Measurements from ENCODE around the gene RIN3. TPM values are rescaled to one million over a fixed set of nuclear protein-coding genes. Genes with fewer than 3 reads are reported as not detected.
A peak's percentile ranks its signal among the peaks of the same experiment; 100 is the strongest.

RIN3 gene
- polyA plus RNA-seq, 4 donors: 1.8 to 18.9 (median 12.1) TPM

DNA sequence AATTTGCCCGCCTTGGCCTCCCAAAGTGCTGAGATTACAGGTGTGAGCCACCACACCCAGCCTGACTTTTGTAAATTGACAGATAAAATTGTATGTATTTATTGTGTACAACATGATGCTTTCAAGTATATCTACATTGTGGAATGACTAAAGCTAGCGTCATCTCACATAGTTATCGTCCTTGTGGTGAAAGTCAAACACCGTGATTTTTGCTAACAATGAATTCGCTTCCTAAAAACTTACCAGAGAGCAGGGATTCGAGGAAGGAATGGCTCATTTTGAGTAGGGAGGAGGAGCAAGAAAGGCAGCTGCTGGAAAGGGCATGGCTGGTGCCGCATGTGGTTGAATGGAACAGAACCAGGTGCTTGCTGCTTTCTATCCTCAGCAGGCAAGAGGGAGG lies 149.5 kb downstream of the RIN3 start:
- Histone ChIP-seq H3K27me3 (ENCODE audit: control insufficient read depth in 3 of 3, insufficient read depth in 3 of 3, low read length in 3 of 3) (no peaks in the 10 kb centered on the region), H3K4me3 (ENCODE audit: low read depth in 1 of 3, low read length in 3 of 3) (no peak overlapping the region), H3K4me1 (ENCODE audit: control insufficient read depth in 3 of 3, insufficient read depth in 2 of 3, low read depth in 1 of 3, low read length in 2 of 3) (no peaks in the 10 kb centered on the region), H3K36me3 (ENCODE audit: control insufficient read depth in 3 of 3, insufficient read depth in 2 of 3, low read depth in 1 of 3, low read length in 3 of 3) (peaks cover 0 to 60% (median 15%) of the 10 kb centered on the region in 3 donors), H3K27ac (ENCODE audit: low read depth in 1 of 3, low read length in 2 of 3) (no peak overlapping the region), H3K9me3 (ENCODE audit: control insufficient read depth in 2 of 2, insufficient read depth in 1 of 2, low read depth in 1 of 2, low read length in 1 of 2) (no peaks in the 10 kb centered on the region)
- DNase-seq (no peak), FAIRE-seq (no peak)
- WGBS, 3 donors: 93 to 95% (median 93%) methylated on average over 7 of the region's 7 CpGs

DNA sequence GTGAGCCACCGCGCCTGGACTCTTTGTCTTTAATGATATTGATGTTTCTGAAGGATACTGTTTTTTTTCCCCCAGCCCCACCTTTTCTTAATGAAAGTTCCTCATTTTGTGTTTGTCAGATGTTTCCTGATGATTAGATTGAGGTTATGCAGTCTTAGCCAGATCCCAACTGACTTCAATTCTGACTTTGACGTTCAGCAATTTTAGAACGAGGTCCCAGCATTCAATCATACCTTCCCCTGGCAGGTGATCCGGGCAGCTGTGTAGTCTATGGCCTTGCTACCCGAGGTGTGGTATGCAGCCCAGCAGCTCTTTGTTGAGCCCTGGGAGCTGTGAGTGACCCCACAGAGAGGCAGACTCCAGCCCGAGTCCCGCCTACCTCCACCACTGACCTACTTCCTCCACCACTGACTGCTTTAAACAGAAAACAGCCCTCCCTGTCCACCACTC lies 152.1 kb downstream of the RIN3 start:
- no peak for DNase-seq
- no peaks in the 10 kb centered on the region for H3K9me3 ChIP-seq (ENCODE audit: control insufficient read depth in 2 of 2, insufficient read depth in 1 of 2, low read depth in 1 of 2, low read length in 1 of 2)
- no peaks in the 10 kb centered on the region for H3K4me1 ChIP-seq (ENCODE audit: control insufficient read depth in 3 of 3, insufficient read depth in 2 of 3, low read depth in 1 of 3, low read length in 2 of 3)
- 59 to 82% (median 78%) methylated on average over 8 of the region's 8 CpGs for WGBS, 3 donors
- peaks cover 0 to 52% (median 13%) of the 10 kb centered on the region in 3 donors for H3K36me3 ChIP-seq (ENCODE audit: control insufficient read depth in 3 of 3, insufficient read depth in 2 of 3, low read depth in 1 of 3, low read length in 3 of 3)
- H3K4me3 ChIP-seq (ENCODE audit: low read depth in 1 of 3, low read length in 3 of 3): no peak overlapping the region
- H3K27ac ChIP-seq (ENCODE audit: low read depth in 1 of 3, low read length in 2 of 3): peak overlapping the region in 1 of 3 donors; percentile 2
- FAIRE-seq: no peak
- H3K27me3 ChIP-seq (ENCODE audit: control insufficient read depth in 3 of 3, insufficient read depth in 3 of 3, low read length in 3 of 3): no peaks in the 10 kb centered on the region

DNA sequence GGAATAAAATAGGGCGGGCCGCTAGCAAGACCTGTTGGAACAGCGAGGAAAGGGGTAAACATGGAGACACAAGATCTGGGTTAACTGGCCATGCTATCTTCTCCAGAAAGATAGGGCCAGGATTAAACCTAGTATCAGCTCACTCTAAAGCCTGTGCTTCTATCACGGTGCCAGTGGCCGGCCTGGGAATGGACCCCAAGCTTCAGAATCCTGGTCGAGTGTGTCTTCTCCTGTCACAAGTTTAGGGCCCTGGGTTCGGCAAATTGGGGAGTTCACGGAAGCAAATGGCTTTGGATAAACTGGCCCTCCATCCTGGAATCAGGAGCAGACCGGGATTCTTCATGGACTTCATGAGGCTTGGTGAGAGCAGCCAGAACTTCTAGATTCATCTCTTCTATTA lies 152.7 kb downstream of the RIN3 start:
- H3K27ac ChIP-seq (ENCODE audit: low read depth in 1 of 3, low read length in 2 of 3): no peak overlapping the region
- FAIRE-seq: no peak
- no peaks in the 10 kb centered on the region for H3K9me3 ChIP-seq (ENCODE audit: control insufficient read depth in 2 of 2, insufficient read depth in 1 of 2, low read depth in 1 of 2, low read length in 1 of 2)
- H3K4me3 ChIP-seq (ENCODE audit: low read depth in 1 of 3, low read length in 3 of 3): no peak overlapping the region
- no peak for DNase-seq
- WGBS, 3 donors: 95 to 96% (median 95%) methylated on average over 9 of the region's 9 CpGs
- H3K4me1 ChIP-seq (ENCODE audit: control insufficient read depth in 3 of 3, insufficient read depth in 2 of 3, low read depth in 1 of 3, low read length in 2 of 3): no peaks in the 10 kb centered on the region
- no peaks in the 10 kb centered on the region for H3K27me3 ChIP-seq (ENCODE audit: control insufficient read depth in 3 of 3, insufficient read depth in 3 of 3, low read length in 3 of 3)
- H3K36me3 ChIP-seq (ENCODE audit: control insufficient read depth in 3 of 3, insufficient read depth in 2 of 3, low read depth in 1 of 3, low read length in 3 of 3): peaks cover 0 to 50% (median 13%) of the 10 kb centered on the region in 3 donors

DNA sequence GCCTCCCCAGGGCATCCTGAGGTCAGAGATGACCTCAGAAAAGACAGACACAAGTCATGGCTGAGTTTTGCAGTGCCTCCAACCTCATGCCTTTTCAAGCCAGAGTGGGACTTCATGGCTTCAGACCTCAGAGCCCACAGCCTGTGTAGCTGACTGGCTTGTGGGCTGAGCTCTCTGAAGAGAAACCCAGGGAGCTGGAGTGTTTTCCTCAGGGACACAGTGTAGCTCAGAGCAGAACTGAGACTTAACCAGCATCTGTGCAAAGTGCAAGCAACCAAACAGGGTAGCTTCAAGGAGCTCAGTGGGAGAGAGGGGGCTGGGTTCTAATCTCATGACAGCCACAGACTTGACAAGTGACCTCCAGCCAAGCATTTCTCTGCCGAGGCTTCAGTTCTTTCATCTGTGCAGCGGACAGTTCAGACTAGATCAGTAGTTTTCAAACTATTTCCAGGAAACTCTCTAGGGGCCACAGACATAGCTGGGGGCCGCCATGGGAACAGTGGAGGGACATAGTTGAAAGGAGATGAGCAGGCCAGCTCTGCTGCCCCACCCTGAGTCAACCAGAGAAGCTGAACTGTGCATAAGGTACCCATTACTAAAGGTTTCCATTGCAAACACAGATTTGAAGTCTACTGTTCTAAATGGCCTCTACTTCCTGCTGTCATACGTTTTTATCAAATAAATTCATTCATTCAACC lies 154.8 kb downstream of the RIN3 start:
- DNase-seq: no peak
- 70 to 83% (median 78%) methylated on average over 4 of the region's 4 CpGs for WGBS, 3 donors
- Histone ChIP-seq H3K4me3 (ENCODE audit: low read depth in 1 of 3, low read length in 3 of 3) (no peak overlapping the region), H3K9me3 (ENCODE audit: control insufficient read depth in 2 of 2, insufficient read depth in 1 of 2, low read depth in 1 of 2, low read length in 1 of 2) (no peaks in the 10 kb centered on the region), H3K27ac (ENCODE audit: low read depth in 1 of 3, low read length in 2 of 3) (no peak overlapping the region), H3K27me3 (ENCODE audit: control insufficient read depth in 3 of 3, insufficient read depth in 3 of 3, low read length in 3 of 3) (no peaks in the 10 kb centered on the region), H3K4me1 (ENCODE audit: control insufficient read depth in 3 of 3, insufficient read depth in 2 of 3, low read depth in 1 of 3, low read length in 2 of 3) (no peaks in the 10 kb centered on the region), H3K36me3 (ENCODE audit: control insufficient read depth in 3 of 3, insufficient read depth in 2 of 3, low read depth in 1 of 3, low read length in 3 of 3) (peaks cover 3 to 44% (median 18%) of the 10 kb centered on the region in 3 donors)
- no peak for FAIRE-seq

DNA sequence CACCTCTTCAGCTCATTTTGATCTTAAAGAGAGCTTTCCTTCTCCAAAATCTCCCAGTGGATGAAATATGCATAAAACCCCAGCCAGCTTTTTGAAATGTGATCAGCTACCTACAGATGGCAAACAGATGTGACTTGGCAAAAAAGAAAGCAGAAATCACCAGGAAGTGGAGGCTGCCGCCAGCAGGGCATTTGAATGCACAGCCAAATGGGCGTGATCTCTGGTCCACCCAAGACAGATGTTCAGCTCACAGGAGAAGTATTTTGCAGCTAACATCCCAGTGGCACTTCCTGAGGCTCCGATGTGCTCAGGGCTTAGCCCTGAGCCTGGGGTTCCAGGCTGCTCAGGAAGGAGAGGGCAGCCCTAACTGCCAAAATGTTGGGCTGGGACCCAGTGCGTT lies 156.6 kb downstream of the RIN3 start:
- WGBS, 3 donors: 57 to 75% (median 73%) methylated on average over 4 of the region's 4 CpGs

DNA sequence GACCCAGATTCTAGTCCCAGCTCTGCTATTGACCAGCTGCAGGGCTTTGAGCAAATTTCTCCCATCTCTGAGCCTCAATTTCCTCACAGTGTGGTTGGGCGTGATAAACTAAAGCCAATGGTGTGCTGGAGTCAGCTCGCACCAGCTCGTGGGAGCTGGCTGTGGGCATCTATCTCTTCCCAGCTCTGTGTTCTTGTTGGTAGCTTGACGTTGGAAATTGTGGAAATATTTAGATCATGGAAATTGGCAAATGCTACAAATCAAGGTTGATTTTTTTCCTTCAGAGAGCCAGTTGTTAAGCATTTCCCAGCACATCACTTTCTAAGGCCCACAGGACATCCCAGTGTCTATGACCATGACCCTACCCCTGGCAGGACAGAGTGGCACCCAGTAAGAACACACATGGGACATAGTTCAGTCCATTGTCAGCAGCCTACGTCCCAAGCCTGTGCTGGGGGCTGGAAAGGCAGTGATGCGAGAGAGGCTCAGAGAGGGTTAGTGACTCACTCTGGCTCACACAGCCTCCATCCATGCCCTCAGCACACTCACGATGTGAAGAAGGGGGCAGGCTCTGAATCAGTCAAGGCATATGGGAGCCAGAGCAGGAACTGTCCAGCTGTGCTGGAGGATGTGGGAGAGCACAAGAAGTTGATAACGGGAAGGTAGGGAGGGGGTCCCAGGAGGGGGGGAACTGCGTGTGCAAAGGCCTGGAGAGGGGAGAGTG lies 157.2 kb downstream of the RIN3 start:
- DNase-seq (no peak), FAIRE-seq (no peak)
- Histone ChIP-seq H3K4me3 (ENCODE audit: low read depth in 1 of 3, low read length in 3 of 3) (no peak overlapping the region), H3K36me3 (ENCODE audit: control insufficient read depth in 3 of 3, insufficient read depth in 2 of 3, low read depth in 1 of 3, low read length in 3 of 3) (peaks cover 3 to 44% (median 18%) of the 10 kb centered on the region in 3 donors), H3K27me3 (ENCODE audit: control insufficient read depth in 3 of 3, insufficient read depth in 3 of 3, low read length in 3 of 3) (no peaks in the 10 kb centered on the region), H3K9me3 (ENCODE audit: control insufficient read depth in 2 of 2, insufficient read depth in 1 of 2, low read depth in 1 of 2, low read length in 1 of 2) (no peaks in the 10 kb centered on the region), H3K27ac (ENCODE audit: low read depth in 1 of 3, low read length in 2 of 3) (no peak overlapping the region), H3K4me1 (ENCODE audit: control insufficient read depth in 3 of 3, insufficient read depth in 2 of 3, low read depth in 1 of 3, low read length in 2 of 3) (no peaks in the 10 kb centered on the region)
- WGBS, 3 donors: 81 to 92% (median 91%) methylated on average over 9 of the region's 9 CpGs

More for the DNA sequence above, 156.6 kb downstream of the RIN3 start:
- peaks cover 3 to 41% (median 18%) of the 10 kb centered on the region in 3 donors for H3K36me3 ChIP-seq (ENCODE audit: control insufficient read depth in 3 of 3, insufficient read depth in 2 of 3, low read depth in 1 of 3, low read length in 3 of 3)
- FAIRE-seq: no peak
- no peaks in the 10 kb centered on the region for H3K4me1 ChIP-seq (ENCODE audit: control insufficient read depth in 3 of 3, insufficient read depth in 2 of 3, low read depth in 1 of 3, low read length in 2 of 3)
- H3K27ac ChIP-seq (ENCODE audit: low read depth in 1 of 3, low read length in 2 of 3): no peak overlapping the region
- no peak overlapping the region for H3K4me3 ChIP-seq (ENCODE audit: low read depth in 1 of 3, low read length in 3 of 3)
- no peaks in the 10 kb centered on the region for H3K27me3 ChIP-seq (ENCODE audit: control insufficient read depth in 3 of 3, insufficient read depth in 3 of 3, low read length in 3 of 3)
- peak in 1 of 2 donors; percentile 25 for DNase-seq
- H3K9me3 ChIP-seq (ENCODE audit: control insufficient read depth in 2 of 2, insufficient read depth in 1 of 2, low read depth in 1 of 2, low read length in 1 of 2): no peaks in the 10 kb centered on the region

DNA sequence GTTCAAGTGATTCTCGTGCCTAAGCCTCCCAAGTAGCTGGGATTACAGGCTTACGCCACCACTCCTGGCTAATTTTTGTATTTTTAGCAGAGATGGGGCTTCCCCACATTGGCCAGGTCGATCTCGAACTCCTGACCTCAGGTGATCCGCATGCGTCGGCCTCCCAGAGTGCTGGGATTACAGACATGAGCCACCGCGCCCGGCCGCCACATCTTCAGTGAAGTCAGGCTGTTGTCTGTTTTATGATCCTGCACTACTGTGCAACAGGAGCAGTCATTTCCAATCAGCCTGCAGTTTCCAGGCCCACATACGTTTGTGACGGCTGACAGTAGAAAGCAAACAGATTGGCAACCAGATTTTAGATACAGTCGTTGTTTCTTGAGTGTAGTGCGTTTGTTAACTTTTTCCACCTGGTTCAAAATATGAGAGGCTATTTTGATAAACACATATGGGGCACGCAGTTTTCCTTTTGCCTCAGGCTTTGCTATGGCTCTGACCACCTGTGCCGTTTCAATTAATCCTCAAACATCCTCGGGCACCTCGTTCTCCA lies 160.1 kb downstream of the RIN3 start:
- Histone ChIP-seq H3K27ac (ENCODE audit: low read depth in 1 of 3, low read length in 2 of 3) (no peak overlapping the region), H3K4me3 (ENCODE audit: low read depth in 1 of 3, low read length in 3 of 3) (no peak overlapping the region), H3K36me3 (ENCODE audit: control insufficient read depth in 3 of 3, insufficient read depth in 2 of 3, low read depth in 1 of 3, low read length in 3 of 3) (peaks cover 3 to 46% (median 15%) of the 10 kb centered on the region in 3 donors), H3K27me3 (ENCODE audit: control insufficient read depth in 3 of 3, insufficient read depth in 3 of 3, low read length in 3 of 3) (no peaks in the 10 kb centered on the region), H3K4me1 (ENCODE audit: control insufficient read depth in 3 of 3, insufficient read depth in 2 of 3, low read depth in 1 of 3, low read length in 2 of 3) (no peaks in the 10 kb centered on the region), H3K9me3 (ENCODE audit: control insufficient read depth in 2 of 2, insufficient read depth in 1 of 2, low read depth in 1 of 2, low read length in 1 of 2) (no peaks in the 10 kb centered on the region)
- FAIRE-seq (no peak), DNase-seq (no peak)
- WGBS, 3 donors: 82 to 91% (median 89%) methylated on average over 19 of the region's 19 CpGs

DNA sequence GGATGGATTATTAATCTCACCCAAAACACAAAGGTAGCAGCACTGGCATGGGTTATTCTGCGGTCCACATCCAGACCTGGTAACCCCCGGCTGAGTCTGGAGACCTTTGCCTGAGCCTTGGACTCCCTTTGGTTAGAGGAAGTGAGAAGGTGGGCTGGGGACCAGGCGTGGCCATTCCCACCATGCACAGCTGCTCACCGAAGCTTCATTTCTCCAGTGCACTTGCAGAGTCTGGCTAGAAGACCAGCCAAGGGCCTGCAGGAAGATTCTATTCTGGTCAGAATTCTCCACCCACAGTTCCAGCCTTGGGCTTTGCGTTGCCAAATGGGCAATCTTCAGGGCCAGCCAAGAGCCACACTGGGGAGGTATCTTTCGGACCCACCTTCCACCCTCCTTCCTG lies 161.8 kb downstream of the RIN3 start:
- DNase-seq (no peak), FAIRE-seq (no peak)
- no peak overlapping the region for H3K27ac ChIP-seq (ENCODE audit: low read depth in 1 of 3, low read length in 2 of 3)
- H3K9me3 ChIP-seq (ENCODE audit: control insufficient read depth in 2 of 2, insufficient read depth in 1 of 2, low read depth in 1 of 2, low read length in 1 of 2): peaks cover 0 to under 1% of the 10 kb centered on the region in 2 donors
- no peak overlapping the region for H3K4me3 ChIP-seq (ENCODE audit: low read depth in 1 of 3, low read length in 3 of 3)
- 90 to 93% (median 90%) methylated on average over 6 of the region's 6 CpGs for WGBS, 3 donors
- H3K27me3 ChIP-seq (ENCODE audit: control insufficient read depth in 3 of 3, insufficient read depth in 3 of 3, low read length in 3 of 3): no peaks in the 10 kb centered on the region
- H3K36me3 ChIP-seq (ENCODE audit: control insufficient read depth in 3 of 3, insufficient read depth in 2 of 3, low read depth in 1 of 3, low read length in 3 of 3): peaks cover 8 to 49% (median 17%) of the 10 kb centered on the region in 3 donors
- no peaks in the 10 kb centered on the region for H3K4me1 ChIP-seq (ENCODE audit: control insufficient read depth in 3 of 3, insufficient read depth in 2 of 3, low read depth in 1 of 3, low read length in 2 of 3)
